ENCODE data around the gene KIF1B.
A peak's percentile ranks its signal among the peaks of the same experiment; 100 is the strongest.

The KIF1B gene

GRCh38 chr1:10209905-10210810 is at the start of gene KIF1B:
TSS of gene KIF1B (plus strand) at chr1:10210570. CDS start at chr1:10232329, 21,759 bp downstream.
- peak within 1 kb of the TSS; percentile 99 for H3K4me3 ChIP-seq (ENCODE audit: low read length)
- WGBS (ENCODE audit: insufficient coverage, insufficient read length), result no CpG with 5 or more reads among the region's 107 CpGs
- H3K27me3 ChIP-seq (ENCODE audit: control insufficient read depth, insufficient read depth, low read length), result no peaks in the 10 kb centered on the region
- H3K9me3 ChIP-seq (ENCODE audit: control insufficient read depth, insufficient read depth, low read length), result no peaks in the 10 kb centered on the region
- H3K36me3 ChIP-seq (ENCODE audit: control insufficient read depth, insufficient read depth, low read length), result no peaks in the 10 kb centered on the region
- H3K27ac ChIP-seq (ENCODE audit: low read length), result no peak within 1 kb of the TSS
- no peaks in the 10 kb centered on the region for H3K4me1 ChIP-seq (ENCODE audit: control insufficient read depth, insufficient read depth, low read length)
- DNase-seq (ENCODE audit: low read depth, low spot score), result peak; percentile 94

- no CpG with 5 or more reads among the region's 12 CpGs for WGBS (ENCODE audit: insufficient coverage, insufficient read length)
- Histone ChIP-seq H3K4me1 (ENCODE audit: control insufficient read depth, insufficient read depth, low read length) (no peaks in the 10 kb centered on the region), H3K27ac (ENCODE audit: low read length) (no peak overlapping the region), H3K36me3 (ENCODE audit: control insufficient read depth, insufficient read depth, low read length) (peaks cover 8% of the 10 kb centered on the region; the same call in 1 of the 2 replicates), H3K9me3 (ENCODE audit: control insufficient read depth, insufficient read depth, low read length) (no peaks in the 10 kb centered on the region), H3K4me3 (ENCODE audit: low read length) (no peak overlapping the region), H3K27me3 (ENCODE audit: control insufficient read depth, insufficient read depth, low read length) (no peaks in the 10 kb centered on the region)
- DNase-seq (ENCODE audit: low read depth, low spot score), result no peak
These were observed 49.4 kb upstream of the KIF1B start for GRCh38 chr1:10160907-10161490.

GRCh38 chr1:10161541-10162290 is 48.7 kb upstream of the KIF1B start:
- no CpG with 5 or more reads among the region's 17 CpGs for WGBS (ENCODE audit: insufficient coverage, insufficient read length)

GRCh38 chr1:10168912-10169514 is 41.4 kb upstream of the KIF1B start:
- no peak for DNase-seq (ENCODE audit: low read depth, low spot score)
- no peaks in the 10 kb centered on the region for H3K27me3 ChIP-seq (ENCODE audit: control insufficient read depth, insufficient read depth, low read length)
- no peak overlapping the region for H3K4me3 ChIP-seq (ENCODE audit: low read length)
- H3K4me1 ChIP-seq (ENCODE audit: control insufficient read depth, insufficient read depth, low read length), result no peaks in the 10 kb centered on the region
- no peaks in the 10 kb centered on the region for H3K9me3 ChIP-seq (ENCODE audit: control insufficient read depth, insufficient read depth, low read length)
- WGBS (ENCODE audit: insufficient coverage, insufficient read length), result no CpG with 5 or more reads among the region's 7 CpGs
- H3K27ac ChIP-seq (ENCODE audit: low read length), result no peak overlapping the region
- peaks cover 21% of the 10 kb centered on the region; the same call in 1 of the 2 replicates for H3K36me3 ChIP-seq (ENCODE audit: control insufficient read depth, insufficient read depth, low read length)

More at GRCh38 chr1:10161541-10162290, 48.7 kb upstream of the KIF1B start:
- Histone ChIP-seq H3K9me3 (ENCODE audit: control insufficient read depth, insufficient read depth, low read length) (no peaks in the 10 kb centered on the region), H3K4me3 (ENCODE audit: low read length) (no peak overlapping the region), H3K27ac (ENCODE audit: low read length) (no peak overlapping the region), H3K4me1 (ENCODE audit: control insufficient read depth, insufficient read depth, low read length) (no peaks in the 10 kb centered on the region), H3K27me3 (ENCODE audit: control insufficient read depth, insufficient read depth, low read length) (no peaks in the 10 kb centered on the region), H3K36me3 (ENCODE audit: control insufficient read depth, insufficient read depth, low read length) (peaks cover 11% of the 10 kb centered on the region; the same call in 1 of the 2 replicates)
- DNase-seq (ENCODE audit: low read depth, low spot score), result no peak

GRCh38 chr1:10170239-10170574 is 40.2 kb upstream of the KIF1B start:
- Histone ChIP-seq H3K36me3 (ENCODE audit: control insufficient read depth, insufficient read depth, low read length) (peaks cover 18% of the 10 kb centered on the region; the same call in 1 of the 2 replicates), H3K27me3 (ENCODE audit: control insufficient read depth, insufficient read depth, low read length) (no peaks in the 10 kb centered on the region), H3K9me3 (ENCODE audit: control insufficient read depth, insufficient read depth, low read length) (no peaks in the 10 kb centered on the region), H3K27ac (ENCODE audit: low read length) (no peak overlapping the region), H3K4me3 (ENCODE audit: low read length) (no peak overlapping the region), H3K4me1 (ENCODE audit: control insufficient read depth, insufficient read depth, low read length) (no peaks in the 10 kb centered on the region)
- DNase-seq (ENCODE audit: low read depth, low spot score), result no peak
- WGBS (ENCODE audit: insufficient coverage, insufficient read length), result no CpG with 5 or more reads among the region's 2 CpGs

GRCh38 chr1:10171105-10171767 is 39.1 kb upstream of the KIF1B start:
- DNase-seq (ENCODE audit: low read depth, low spot score), result no peak
- Histone ChIP-seq H3K9me3 (ENCODE audit: control insufficient read depth, insufficient read depth, low read length) (no peaks in the 10 kb centered on the region), H3K4me1 (ENCODE audit: control insufficient read depth, insufficient read depth, low read length) (no peaks in the 10 kb centered on the region), H3K27ac (ENCODE audit: low read length) (no peak overlapping the region), H3K27me3 (ENCODE audit: control insufficient read depth, insufficient read depth, low read length) (no peaks in the 10 kb centered on the region), H3K4me3 (ENCODE audit: low read length) (no peak overlapping the region), H3K36me3 (ENCODE audit: control insufficient read depth, insufficient read depth, low read length) (peaks cover 14% of the 10 kb centered on the region; the same call in 1 of the 2 replicates)
- no CpG with 5 or more reads among the region's 16 CpGs for WGBS (ENCODE audit: insufficient coverage, insufficient read length)

- Histone ChIP-seq H3K36me3 (ENCODE audit: control insufficient read depth, insufficient read depth, low read length) (peaks cover 13% of the 10 kb centered on the region; the same call in 1 of the 2 replicates), H3K27ac (ENCODE audit: low read length) (no peak overlapping the region), H3K27me3 (ENCODE audit: control insufficient read depth, insufficient read depth, low read length) (no peaks in the 10 kb centered on the region), H3K4me1 (ENCODE audit: control insufficient read depth, insufficient read depth, low read length) (no peaks in the 10 kb centered on the region), H3K4me3 (ENCODE audit: low read length) (no peak overlapping the region), H3K9me3 (ENCODE audit: control insufficient read depth, insufficient read depth, low read length) (no peaks in the 10 kb centered on the region)
- DNase-seq (ENCODE audit: low read depth, low spot score), result no peak
- WGBS (ENCODE audit: insufficient coverage, insufficient read length), result 100% methylated on average over 2 of the region's 8 CpGs
These were observed 38.2 kb upstream of the KIF1B start for GRCh38 chr1:10171995-10172669.

- Histone ChIP-seq H3K4me3 (ENCODE audit: low read length) (no peak overlapping the region), H3K9me3 (ENCODE audit: control insufficient read depth, insufficient read depth, low read length) (no peaks in the 10 kb centered on the region), H3K27me3 (ENCODE audit: control insufficient read depth, insufficient read depth, low read length) (no peaks in the 10 kb centered on the region), H3K27ac (ENCODE audit: low read length) (no peak overlapping the region), H3K4me1 (ENCODE audit: control insufficient read depth, insufficient read depth, low read length) (no peaks in the 10 kb centered on the region), H3K36me3 (ENCODE audit: control insufficient read depth, insufficient read depth, low read length) (peaks cover 13% of the 10 kb centered on the region; the same call in 1 of the 2 replicates)
- no peak for DNase-seq (ENCODE audit: low read depth, low spot score)
- no CpG with 5 or more reads among the region's 10 CpGs for WGBS (ENCODE audit: insufficient coverage, insufficient read length)
These were observed 36.8 kb upstream of the KIF1B start for GRCh38 chr1:10173582-10173981.

GRCh38 chr1:10177876-10178275 is 32.5 kb upstream of the KIF1B start:
- Histone ChIP-seq H3K4me3 (ENCODE audit: low read length) (no peak overlapping the region), H3K9me3 (ENCODE audit: control insufficient read depth, insufficient read depth, low read length) (no peaks in the 10 kb centered on the region), H3K27me3 (ENCODE audit: control insufficient read depth, insufficient read depth, low read length) (no peaks in the 10 kb centered on the region), H3K36me3 (ENCODE audit: control insufficient read depth, insufficient read depth, low read length) (peaks cover 6% of the 10 kb centered on the region; the same call in 1 of the 2 replicates), H3K4me1 (ENCODE audit: control insufficient read depth, insufficient read depth, low read length) (no peaks in the 10 kb centered on the region), H3K27ac (ENCODE audit: low read length) (no peak overlapping the region)
- no CpG with 5 or more reads among the region's 5 CpGs for WGBS (ENCODE audit: insufficient coverage, insufficient read length)
- no peak for DNase-seq (ENCODE audit: low read depth, low spot score)

Measured in iPS DF 6.9 (cell line).